ENCODE results near the gene HSPA12B. TPM values are rescaled to one million over a fixed set of nuclear protein-coding genes. Genes with fewer than 3 reads are reported as not detected.

The HSPA12B gene
- total and polyA plus RNA-seq, 2 of the 4 experiments (the other 2 are of a cell fraction): not detected

DNA sequence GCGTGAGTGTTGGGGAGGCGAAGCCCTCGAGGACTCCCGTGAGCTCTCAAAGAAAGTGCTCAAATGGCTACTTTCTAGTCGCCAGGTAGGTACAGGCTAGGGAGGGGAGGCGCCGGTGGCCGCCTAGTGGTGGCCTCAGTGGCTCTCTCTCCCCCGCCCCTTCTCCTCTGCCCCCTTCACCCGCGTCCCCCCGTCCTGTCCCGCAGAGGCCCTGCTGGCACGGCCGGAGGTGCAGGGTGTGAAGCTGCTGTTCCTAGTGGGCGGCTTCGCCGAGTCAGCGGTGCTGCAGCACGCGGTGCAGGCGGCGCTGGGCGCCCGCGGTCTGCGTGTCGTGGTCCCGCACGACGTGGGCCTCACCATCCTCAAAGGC is 18.8 kb downstream of the HSPA12B start:
- intact Hi-C loops (cut with micrococcal nuclease): no loop called here
- Histone ChIP-seq H3K4ac (ENCODE audit: low read depth, low read length) (no peak overlapping the region), H3K18ac (ENCODE audit: low read depth, low read length) (no peak overlapping the region), H3K23ac (ENCODE audit: low read depth, low read length) (no peak overlapping the region), H4K20me1 (ENCODE audit: insufficient read depth, low read length) (0 out of 2 replicates have a peak, but pooled peaks cover 6% of the 10 kb centered on the region), H3K56ac (ENCODE audit: extremely low read depth, insufficient read depth, low read length) (no peak overlapping the region), H3K79me1 (ENCODE audit: low read depth in 1 of 2, low read length in 2 of 2) (no peaks in the 10 kb centered on the region), H4K8ac (ENCODE audit: low read depth in 2 of 2, low read length in 2 of 2) (no peak overlapping the region), H2BK5ac (ENCODE audit: low read depth, low read length, poor library complexity, severe bottlenecking) (no peak overlapping the region), H2BK120ac (ENCODE audit: low read depth, low read length) (no peak overlapping the region), H3K27ac (ENCODE audit: insufficient read depth, low read length) (no peak overlapping the region), H2BK20ac (ENCODE audit: low read depth, low read length) (no peak overlapping the region), H3K4me2 (ENCODE audit: low read depth, low read length) (no peak overlapping the region), H2AFZ (replicated peaks; ENCODE audit: low read length, poor library complexity) (no peak overlapping the region), H3K4me3 (ENCODE audit: insufficient read depth, low read depth, low read length) (no peak overlapping the region), H2AK5ac (ENCODE audit: low read depth, low read length) (no peak overlapping the region), H4K91ac (ENCODE audit: insufficient read depth, low read depth, low read length) (no peak overlapping the region), H3K9me1 (ENCODE audit: insufficient read depth, low read length) (no peaks in the 10 kb centered on the region; the same call in 1 of the 2 replicates), H3K9me3 (ENCODE audit: control insufficient read depth, insufficient read depth, low read length) (no peaks in the 10 kb centered on the region), H3K4me1 (ENCODE audit: control insufficient read depth, insufficient read depth, low read length) (no peaks in the 10 kb centered on the region), H4K5ac (ENCODE audit: low read depth, low read length) (no peak overlapping the region), H3K9ac (ENCODE audit: low read depth, low read length) (no peak overlapping the region), H3K27me3 (ENCODE audit: control insufficient read depth, insufficient read depth, low read length) (peaks cover 8% of the 10 kb centered on the region), H3K36me3 (ENCODE audit: control insufficient read depth, insufficient read depth, low read length) (peaks cover 6% of the 10 kb centered on the region), H3K14ac (replicated peaks; ENCODE audit: low read depth, low read length) (no peak overlapping the region), H2BK15ac (ENCODE audit: low read depth, low read length) (no peak overlapping the region), H2AK9ac (replicated peaks; ENCODE audit: low read depth, low read length, poor library complexity) (no peak overlapping the region)
- no peak for ATAC-seq (ENCODE audit: low read depth)
- ChIA-PET POLR2A (ENCODE audit: unreplicated experiment) (no interaction called here), CTCF (no interaction called here)
- TF ChIP-seq RFX5 (IDR thresholded peaks at IDR 0.05; ENCODE audit: low read depth, low read length): no peak
- DNase-seq: no peak
- BruUV-seq (replicated peaks): no TSS peak
- 82% methylated on average over 16 of the region's 31 CpGs; no CpG with 5 or more reads in 1 of the 2 experiments for WGBS, 2 experiments (ENCODE audit: extremely low coverage in 2 of 2, insufficient read length in 1 of 2)
- dilution Hi-C loops (cut with HindIII; ENCODE audit: low sequenced_read_pairs, unreplicated experiment): no loop called here
- in situ Hi-C loops (cut with MboI; ENCODE audit: low sequenced_read_pairs): no loop called here

Measured in IMR-90 (cell line).